Endothelial cell of umbilical vein (primary cell): ENCODE data around the gene FAM171A2. TPM values are rescaled to one million over a fixed set of nuclear protein-coding genes. Genes with fewer than 3 reads are reported as not detected.

Experiments used
- BruUV-seq: library from RNA; stranded (reverse); fragments of 400-500 nt; replicated peaks from 2 replicates; lab custom pipeline; 2021; lab: Mats Ljungman, UMichigan
- CTCF ChIA-PET: fragments of 300-600, 350-600 bp; sonication (Branson Sonifier 250); formaldehyde crosslinking; loops from one replicate; lab custom pipeline; 2021; ENCODE audit warnings: antibody characterized with exemption, inconsistent platforms; lab: Charles Lee
- POLR2A ChIA-PET: fragments of 300-600, 350-600 bp; sonication (Branson Sonifier 250); formaldehyde crosslinking; loops from one replicate; lab custom pipeline; 2021; ENCODE audit warnings: antibody characterized with exemption, inconsistent platforms; lab: Charles Lee
- DNase-seq: peaks from one replicate; pipeline ENCODE4 v3.0.0-alpha.2; 2011; ENCODE audit warnings: low read depth, low spot score
- FAIRE-seq: peaks from 2 replicates; lab custom pipeline; 2011; peaks lifted over from hg19 to GRCh38; lab: Jason Lieb, UNC
- H2AFZ ChIP-seq: 2 replicates; pipeline ENCODE4 v1.6.0; 2012; ENCODE audit warnings: low read depth, low read length, control low read depth, inconsistent platforms
- H3K27ac ChIP-seq: 2 replicates; pipeline ENCODE4 v1.5.1; 2011; ENCODE audit warnings: low read depth, mild to moderate bottlenecking, control low read depth, low read length, moderate library complexity; ENCODE audit not compliant: insufficient read depth
- H3K27me3 ChIP-seq, 2 experiments: 2 replicates each; pipeline versions ENCODE4 v1.6.0 to v1.6.1; 2011; ENCODE audit warnings: low read length in 2 of 2, mixed read lengths in 1 of 2; ENCODE audit not compliant: control insufficient read depth in 2 of 2, insufficient read depth in 2 of 2
- H3K36me3 ChIP-seq, 2 experiments: 2 replicates in 1 of 2; 3 replicates in 1 of 2; pipeline ENCODE4 v1.5.1; 2011; ENCODE audit warnings: low read length in 2 of 2, mild to moderate bottlenecking in 1 of 2, moderate library complexity in 1 of 2; ENCODE audit not compliant: control insufficient read depth in 2 of 2, insufficient read depth in 2 of 2; ENCODE audit errors: extremely low read depth in 1 of 2
- H3K4me1 ChIP-seq: 3 replicates; pipeline ENCODE4 v1.5.1; 2011; ENCODE audit warnings: mild to moderate bottlenecking, low read length; ENCODE audit not compliant: control insufficient read depth, insufficient read depth; ENCODE audit errors: extremely low read depth
- H3K4me2 ChIP-seq: 2 replicates; pipeline ENCODE4 v1.6.1; 2011; ENCODE audit warnings: low read length, control low read depth, mixed read lengths; ENCODE audit not compliant: insufficient read depth
- H3K4me3 ChIP-seq, 3 experiments: fragments of 200-600 bp in 1 of 3; sonication (generic), shearing (Covaris generic) in 1 of 3; replicated peaks in 1 of 3; 2 replicates each; pipeline ENCODE4 v1.5.1; 2011 to 2016; ENCODE audit warnings: control low read depth in 3 of 3, low read length in 3 of 3, mild to moderate bottlenecking in 2 of 3, inconsistent platforms in 1 of 3, low read depth in 1 of 3, moderate library complexity in 1 of 3; ENCODE audit not compliant: insufficient read depth in 1 of 3
- H3K79me2 ChIP-seq: 2 replicates; pipeline ENCODE4 v1.6.0; 2012; ENCODE audit warnings: low read length, inconsistent platforms; ENCODE audit not compliant: control insufficient read depth, insufficient read depth
- H3K9ac ChIP-seq: replicated peaks from 2 replicates; pipeline ENCODE3; 2011; ENCODE audit warnings: low read length, control low read depth; ENCODE audit not compliant: insufficient read depth; ENCODE audit errors: extremely low read depth
- H3K9me1 ChIP-seq: replicated peaks from 3 replicates; pipeline ENCODE4 v1.6.0; 2011; ENCODE audit warnings: mild to moderate bottlenecking, low read length; ENCODE audit not compliant: control insufficient read depth, insufficient read depth; ENCODE audit errors: extremely low read depth
- H3K9me3 ChIP-seq: replicated peaks from 2 replicates; pipeline ENCODE4 v1.5.1; 2012; ENCODE audit warnings: low read length, inconsistent platforms; ENCODE audit not compliant: control insufficient read depth, insufficient read depth
- H4K20me1 ChIP-seq: replicated peaks from 2 replicates; pipeline ENCODE3; 2011; ENCODE audit warnings: mild to moderate bottlenecking, low read length; ENCODE audit not compliant: control insufficient read depth, insufficient read depth; ENCODE audit errors: extremely low read depth
- EZH2 ChIP-seq: IDR thresholded peaks from 2 replicates; pipeline ENCODE4 v1.6.1; 2012; ENCODE audit warnings: borderline replicate concordance, low read depth, mild to moderate bottlenecking, moderate library complexity, low read length, inconsistent platforms; ENCODE audit not compliant: severe bottlenecking
- GATA2 ChIP-seq: IDR thresholded peaks from 2 replicates; pipeline ENCODE4 v1.7.0; 2011; ENCODE audit warnings: low read depth, mild to moderate bottlenecking, moderate library complexity, mixed read lengths, low read length; ENCODE audit not compliant: insufficient read length, insufficient read depth
- JUN ChIP-seq: IDR thresholded peaks from 2 replicates; pipeline ENCODE4 v1.6.1; 2011; ENCODE audit warnings: borderline replicate concordance, low read depth; ENCODE audit not compliant: insufficient read length, insufficient read depth
- MYC ChIP-seq: IDR thresholded peaks from one replicate; pipeline ENCODE4 v1.6.1; 2011; ENCODE audit warnings: mild to moderate bottlenecking, low read depth, low read length
- POLR2A ChIP-seq: IDR thresholded peaks from 2 replicates; pipeline ENCODE4 v1.6.1; 2012; ENCODE audit warnings: low read depth, mild to moderate bottlenecking, control low read depth, low read length
- POLR2AphosphoS5 ChIP-seq: IDR thresholded peaks from 2 replicates; pipeline ENCODE4 v1.6.1; 2012; ENCODE audit warnings: low read depth, mild to moderate bottlenecking, control low read depth, low read length, moderate library complexity; ENCODE audit not compliant: insufficient read depth
- dilution Hi-C: fragments of 300-500 bp; cut with MboI; formaldehyde crosslinking; loops from one replicate; pipeline ENCODE4 v1.15.0; 2019; ENCODE audit warnings: low sequenced_read_pairs; ENCODE audit not compliant: extremely low pct_ligation_motif_present
- intact Hi-C: fragments of 100-400 bp; cut with micrococcal nuclease; formaldehyde crosslinking; loops from one replicate; pipeline ENCODE4 v1.10.0; 2022
- polyA plus RNA-seq, 4 experiments: library from polyadenylated mRNA; depleted of rRNA in 3 of 4; stranded (reverse) in 3 of 4; unstranded in 1 of 4; fragments of >200 nt; gene quantifications; 2 replicates each; pipeline versions ENCODE4 v1.2.1 to v1.2.3, GENCODE V29; 2011 to 2012; ENCODE audit warnings: missing spikeins in 1 of 4
- total RNA-seq: library from RNA; stranded (reverse); gene quantifications from 2 replicates; pipeline ENCODE4 v1.2.3, GENCODE V29; 2021

The FAM171A2 gene
- total and polyA plus RNA-seq, 2 donors (not counting 3 experiments of a cell fraction or from before 2014, with no cell fraction given): 11.3 to 13.4 TPM

DNA sequence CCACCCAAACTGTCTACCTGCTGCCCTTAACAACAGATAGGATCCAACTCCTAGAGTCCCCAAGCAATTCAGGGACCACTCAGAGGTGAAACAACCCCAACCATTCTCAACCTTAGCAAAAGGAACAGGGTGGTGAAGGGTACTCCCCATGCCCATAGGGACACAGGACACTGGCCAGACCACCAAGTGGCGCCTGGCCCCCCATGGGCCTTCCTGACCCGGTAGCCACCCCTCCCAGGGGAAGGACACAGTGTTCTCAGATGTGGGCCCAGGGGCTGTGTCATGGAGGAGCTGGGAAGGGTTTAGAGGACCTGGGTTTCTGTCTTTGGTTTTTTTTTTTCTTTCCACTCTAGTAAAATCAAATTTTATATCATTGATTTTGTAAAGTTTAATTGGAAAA lies 29.3 kb downstream of the FAM171A2 start:
- Histone ChIP-seq H3K4me2 (no peak overlapping the region), H3K9me1 (no peaks in the 10 kb centered on the region), H3K4me1 (no peaks in the 10 kb centered on the region), H3K79me2 (no peaks in the 10 kb centered on the region), H4K20me1 (no peaks in the 10 kb centered on the region), H3K27ac (no peak overlapping the region), H3K9me3 (no peaks in the 10 kb centered on the region), H3K36me3 (no peaks in the 10 kb centered on the region), H3K27me3 (no peaks in the 10 kb centered on the region), H3K4me3 (no peak overlapping the region), H2AFZ (no peak overlapping the region), H3K9ac (no peak overlapping the region)
- ChIA-PET POLR2A (no interaction called here), CTCF (interaction anchor here (0.6 to 5.1 kb wide), 4 partner anchors 11 to 189 kb away, joined by 3 to 58 read pairs (median 17); partner anchors contain the start of gene GRN)
- BruUV-seq: no TSS peak
- TF ChIP-seq POLR2AphosphoS5 (no peak), GATA2 (no peak)
- DNase-seq: no peak
- FAIRE-seq: no peak
- dilution Hi-C loops: no loop called here
- intact Hi-C loops: no loop called here

- H3K9ac ChIP-seq: no peak overlapping the region
- ChIA-PET POLR2A (no interaction called here), CTCF (interaction anchor here (0.8 to 5.1 kb wide), 6 partner anchors 12 to 190 kb away, joined by 3 to 58 read pairs (median 6); partner anchors contain the start of genes FAM171A2 and GRN)
- FAIRE-seq (no peak), DNase-seq (no peak)
- no peaks in the 10 kb centered on the region for H3K79me2 ChIP-seq
- H2AFZ ChIP-seq: no peak overlapping the region
- dilution Hi-C loops: no loop called here
- no peaks in the 10 kb centered on the region for H3K9me1 ChIP-seq
- intact Hi-C loops: no loop called here
- H4K20me1 ChIP-seq: no peaks in the 10 kb centered on the region
- no peaks in the 10 kb centered on the region for H3K4me1 ChIP-seq
- no TSS peak for BruUV-seq
- no peak overlapping the region for H3K4me2 ChIP-seq
- no peaks in the 10 kb centered on the region for H3K27me3 ChIP-seq
- no peak overlapping the region for H3K27ac ChIP-seq
- TF ChIP-seq EZH2 (no peak), POLR2A (no peak), POLR2AphosphoS5 (no peak), GATA2 (no peak), JUN (no peak), MYC (no peak)
- no peaks in the 10 kb centered on the region for H3K36me3 ChIP-seq
- no peaks in the 10 kb centered on the region for H3K9me3 ChIP-seq
- no peak overlapping the region for H3K4me3 ChIP-seq
Measured at GRCh38 chr17:44333371-44333770, 30.3 kb downstream of the FAM171A2 start.
